Measurements from ENCODE around the gene TOPORS.
"Not testable (repeated sequence)": the region's sequence is repeated elsewhere in the genome, so short reads cannot be mapped to it uniquely, and the experiment has no call there.

The TOPORS gene

DNA sequence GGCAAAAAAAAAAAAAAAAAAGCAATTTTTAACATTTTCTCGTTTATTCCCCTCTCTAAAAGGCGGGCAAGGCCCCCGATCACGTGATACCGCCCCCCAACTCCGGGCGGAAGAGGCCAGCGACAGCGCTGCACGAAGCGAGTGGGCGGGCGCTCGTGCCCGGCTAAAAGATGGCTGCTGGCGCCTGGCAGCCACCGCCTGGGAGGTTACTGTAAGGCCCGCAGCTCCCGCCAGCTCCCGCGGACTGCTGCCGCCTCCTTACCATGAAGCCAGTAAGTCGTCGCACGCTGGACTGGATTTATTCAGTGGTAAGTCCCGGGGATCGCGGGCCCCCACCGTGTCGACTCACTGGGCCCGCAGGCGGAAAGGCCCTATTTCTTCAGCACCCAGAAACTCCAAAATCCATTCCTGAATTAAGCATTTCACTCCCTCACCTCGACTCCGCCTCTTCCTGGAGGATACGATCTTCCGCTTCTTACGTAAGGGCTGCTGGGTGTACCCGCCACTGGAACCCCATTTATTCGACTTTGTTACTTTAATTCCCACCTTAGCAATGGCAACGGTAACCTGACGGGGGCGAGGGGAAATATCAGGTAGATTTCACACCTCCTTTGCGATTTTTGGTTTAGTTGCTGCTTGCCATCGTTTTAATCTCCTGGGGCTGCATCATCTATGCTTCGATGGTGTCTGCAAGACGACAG, at the start of gene TOPORS, which contains the start of gene SMIM27:
TOPORS (minus strand) TSS at position 415 of the 701 bp plus-strand sequence; CDS start at position 265, 150 bp downstream.
SMIM27 (plus strand) TSS at position 156 of the 701 bp plus-strand sequence; CDS start at position 264, 108 bp downstream.
- TF ChIP-seq, protein P1, sequence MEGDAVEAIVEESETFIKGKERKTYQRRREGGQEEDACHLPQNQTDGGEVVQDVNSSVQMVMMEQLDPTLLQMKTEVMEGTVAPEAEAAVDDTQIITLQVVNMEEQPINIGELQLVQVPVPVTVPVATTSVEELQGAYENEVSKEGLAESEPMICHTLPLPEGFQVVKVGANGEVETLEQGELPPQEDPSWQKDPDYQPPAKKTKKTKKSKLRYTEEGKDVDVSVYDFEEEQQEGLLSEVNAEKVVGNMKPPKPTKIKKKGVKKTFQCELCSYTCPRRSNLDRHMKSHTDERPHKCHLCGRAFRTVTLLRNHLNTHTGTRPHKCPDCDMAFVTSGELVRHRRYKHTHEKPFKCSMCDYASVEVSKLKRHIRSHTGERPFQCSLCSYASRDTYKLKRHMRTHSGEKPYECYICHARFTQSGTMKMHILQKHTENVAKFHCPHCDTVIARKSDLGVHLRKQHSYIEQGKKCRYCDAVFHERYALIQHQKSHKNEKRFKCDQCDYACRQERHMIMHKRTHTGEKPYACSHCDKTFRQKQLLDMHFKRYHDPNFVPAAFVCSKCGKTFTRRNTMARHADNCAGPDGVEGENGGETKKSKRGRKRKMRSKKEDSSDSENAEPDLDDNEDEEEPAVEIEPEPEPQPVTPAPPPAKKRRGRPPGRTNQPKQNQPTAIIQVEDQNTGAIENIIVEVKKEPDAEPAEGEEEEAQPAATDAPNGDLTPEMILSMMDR (IDR thresholded peaks at IDR 0.05), result no peak
- H3K4me1 ChIP-seq, result no peaks in the 10 kb centered on the region
- H3K36me3 ChIP-seq (ENCODE audit: control insufficient read depth, insufficient read depth, low read length), result no peaks in the 10 kb centered on the region

GRCh38 chr9:32599021-32599420, 46.6 kb upstream of the TOPORS start:
- not testable (repeated sequence) for H3K4me1 ChIP-seq; H3K36me3 ChIP-seq (ENCODE audit: control insufficient read depth, insufficient read depth, low read length); H3K27ac ChIP-seq; H3K4me3 ChIP-seq (ENCODE audit: low read depth, low read length); H3K4me2 ChIP-seq (ENCODE audit: low read length); H3K27me3 ChIP-seq (ENCODE audit: control insufficient read depth, insufficient read depth, low read length); H3K79me2 ChIP-seq; H3K9ac ChIP-seq; H2AFZ ChIP-seq; H3K9me3 ChIP-seq (ENCODE audit: control insufficient read depth, low read length)

More for the DNA sequence above, at the start of gene TOPORS, which contains the start of gene SMIM27:
- Histone ChIP-seq H3K9me3 (ENCODE audit: control insufficient read depth, low read length) (no peaks in the 10 kb centered on the region), H3K27me3 (ENCODE audit: control insufficient read depth, insufficient read depth, low read length) (no peaks in the 10 kb centered on the region), H3K27ac (peak within 1 kb of the TSS; percentile 91), H2AFZ (peak within 1 kb of the TSS; percentile 80), H3K4me2 (ENCODE audit: low read length) (peak within 1 kb of the TSS; percentile 79), H3K79me2 (peaks cover 8% of the 10 kb centered on the region), H3K9ac (no peak within 1 kb of the TSS), H3K4me3 (ENCODE audit: low read depth, low read length) (peak within 1 kb of the TSS; percentile 95)

DNA sequence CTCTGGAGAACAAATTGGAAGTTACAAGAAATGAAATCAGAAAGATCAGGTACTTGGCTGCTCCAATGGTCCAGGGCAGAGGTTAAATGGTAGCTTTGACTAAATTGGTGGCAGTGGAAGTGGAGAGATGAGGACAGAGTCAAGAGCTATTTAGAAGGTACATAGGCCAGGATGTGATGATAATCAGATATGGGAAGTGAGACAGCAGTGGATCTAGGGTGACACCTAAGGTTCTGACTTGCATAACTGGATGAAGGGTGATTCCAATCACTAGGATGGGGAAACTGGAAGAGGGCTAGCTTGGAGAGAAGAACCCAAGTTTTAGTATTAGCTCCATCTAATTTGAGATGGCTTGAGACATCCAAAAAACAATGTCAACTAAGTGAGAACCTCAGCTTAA, 44.5 kb upstream of the TOPORS start:
- H3K4me2 ChIP-seq (ENCODE audit: low read length), result no peak overlapping the region
- H3K9me3 ChIP-seq (ENCODE audit: control insufficient read depth, low read length), result no peaks in the 10 kb centered on the region
- H3K27ac ChIP-seq, result no peak overlapping the region

GRCh38 chr9:32596096-32596865, 43.9 kb upstream of the TOPORS start:
- no peak overlapping the region for H3K27ac ChIP-seq
- H3K9ac ChIP-seq, result no peak overlapping the region
- H2AFZ ChIP-seq, result no peak overlapping the region
- H3K4me1 ChIP-seq, result no peaks in the 10 kb centered on the region
- no peaks in the 10 kb centered on the region for H3K79me2 ChIP-seq
- H3K4me3 ChIP-seq (ENCODE audit: low read depth, low read length), result no peak overlapping the region
- no peaks in the 10 kb centered on the region for H3K9me3 ChIP-seq (ENCODE audit: control insufficient read depth, low read length)
- H3K36me3 ChIP-seq (ENCODE audit: control insufficient read depth, insufficient read depth, low read length), result no peaks in the 10 kb centered on the region
- TF ChIP-seq, protein P1 (IDR thresholded peaks at IDR 0.05), result no peak
- no peaks in the 10 kb centered on the region for H3K27me3 ChIP-seq (ENCODE audit: control insufficient read depth, insufficient read depth, low read length)
- H3K4me2 ChIP-seq (ENCODE audit: low read length), result no peak overlapping the region

More for the DNA sequence above, 44.5 kb upstream of the TOPORS start:
- Histone ChIP-seq H3K4me3 (ENCODE audit: low read depth, low read length) (no peak overlapping the region), H3K27me3 (ENCODE audit: control insufficient read depth, insufficient read depth, low read length) (no peaks in the 10 kb centered on the region), H3K4me1 (no peaks in the 10 kb centered on the region), H2AFZ (no peak overlapping the region), H3K79me2 (no peaks in the 10 kb centered on the region), H3K36me3 (ENCODE audit: control insufficient read depth, insufficient read depth, low read length) (no peaks in the 10 kb centered on the region), H3K9ac (no peak overlapping the region)
- TF ChIP-seq, protein P1 (IDR thresholded peaks at IDR 0.05), result no peak

- Histone ChIP-seq H2AFZ (no peak overlapping the region), H3K79me2 (no peaks in the 10 kb centered on the region), H3K4me1 (no peaks in the 10 kb centered on the region), H3K9me3 (ENCODE audit: control insufficient read depth, low read length) (no peaks in the 10 kb centered on the region), H3K4me2 (ENCODE audit: low read length) (no peak overlapping the region), H3K27me3 (ENCODE audit: control insufficient read depth, insufficient read depth, low read length) (no peaks in the 10 kb centered on the region), H3K4me3 (ENCODE audit: low read depth, low read length) (no peak overlapping the region), H3K36me3 (ENCODE audit: control insufficient read depth, insufficient read depth, low read length) (no peaks in the 10 kb centered on the region), H3K9ac (no peak overlapping the region), H3K27ac (no peak overlapping the region)
- TF ChIP-seq, protein P1 (IDR thresholded peaks at IDR 0.05), result no peak
Measured at GRCh38 chr9:32590898-32591297, 38.5 kb upstream of the TOPORS start.

Data from parathyroid adenoma (tissue), 2 donors.